ENCODE measurements around the gene TYRO3.
"Not testable (repeated sequence)": the region's sequence is repeated elsewhere in the genome, so short reads cannot be mapped to it uniquely, and the experiment has no call there.

The TYRO3 gene

GRCh38 chr15:41577863-41578735, 19.1 kb downstream of the TYRO3 start:
- no peak for DNase-seq

GRCh38 chr15:41578736-41579383, 19.8 kb downstream of the TYRO3 start:
- no peak for DNase-seq

- peak; percentile 15 for DNase-seq
These were observed 22.1 kb downstream of the TYRO3 start for GRCh38 chr15:41581110-41581509.

- no peak for DNase-seq
These were observed 24.8 kb downstream of the TYRO3 start for GRCh38 chr15:41583795-41584194.

- no peak for DNase-seq
These were observed 25.7 kb downstream of the TYRO3 start for GRCh38 chr15:41584636-41585126.

GRCh38 chr15:41585127-41586047, 26.4 kb downstream of the TYRO3 start:
- peak; percentile 65 for DNase-seq

GRCh38 chr15:41586531-41587282, 27.7 kb downstream of the TYRO3 start:
- DNase-seq, result not testable (repeated sequence)

GRCh38 chr15:41589018-41589417, 30.0 kb downstream of the TYRO3 start:
- DNase-seq, result not testable (repeated sequence)

DNA sequence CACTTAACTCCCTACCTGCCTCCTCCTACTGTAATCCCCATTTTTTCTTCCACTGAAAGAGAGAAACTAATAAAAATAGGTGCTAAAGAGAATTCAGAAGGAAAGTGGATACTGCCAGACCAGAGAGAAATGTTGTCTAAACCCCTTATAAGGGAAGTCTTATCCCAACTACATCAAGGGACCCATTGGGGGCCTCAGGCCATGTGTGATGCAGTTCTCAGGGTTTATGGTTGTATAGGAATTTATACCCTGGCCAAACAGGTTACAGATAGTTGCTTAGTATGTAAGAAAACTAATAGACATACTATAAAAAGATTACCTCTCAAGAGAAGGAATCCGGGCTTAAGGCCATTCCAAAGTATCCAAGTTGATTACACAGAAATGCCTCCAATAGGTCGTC, 30.6 kb downstream of the TYRO3 start:
- DNase-seq, result not testable (repeated sequence)

DNA sequence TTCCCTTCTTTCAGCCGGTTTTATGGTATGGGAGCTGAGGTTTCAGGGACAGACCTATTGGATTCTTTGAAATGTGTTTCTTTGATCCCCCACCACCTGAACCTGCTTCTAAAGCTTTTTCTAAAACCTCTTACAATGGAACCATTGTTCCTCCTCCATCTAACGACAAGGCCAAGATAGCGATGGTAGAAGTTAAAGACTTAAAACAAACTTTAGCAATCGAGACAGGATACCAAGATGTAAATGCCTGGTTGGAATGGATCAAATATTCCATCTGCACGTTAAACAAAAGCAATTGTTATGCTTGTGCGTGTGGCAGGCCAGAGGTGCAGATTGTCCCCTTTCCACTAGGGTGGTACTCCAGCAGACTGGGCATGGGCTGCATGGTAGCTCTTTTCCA, 32.2 kb downstream of the TYRO3 start:
- DNase-seq, result not testable (repeated sequence)

DNA sequence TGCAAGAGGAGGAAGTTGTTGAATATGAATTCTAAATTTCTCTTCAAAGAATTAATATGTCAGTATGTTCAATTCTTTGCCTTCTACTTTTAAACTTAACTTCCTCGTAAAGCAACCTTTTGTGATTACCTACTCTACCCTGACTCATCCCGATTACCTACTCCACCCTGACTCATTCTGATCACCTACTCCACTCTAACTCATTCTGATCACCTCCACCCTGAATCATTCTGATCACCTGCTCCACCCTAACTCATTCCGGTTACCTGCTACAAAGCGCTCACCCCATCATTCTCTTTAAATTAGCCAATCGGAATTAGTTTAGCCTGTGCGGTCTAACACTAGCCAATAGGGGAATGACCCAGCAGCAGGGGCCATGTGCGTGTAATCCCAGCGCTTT, 33.7 kb downstream of the TYRO3 start:
- not testable (repeated sequence) for DNase-seq

GRCh38 chr15:41594801-41595746, 36.1 kb downstream of the TYRO3 start:
- DNase-seq, result no peak

- no peak for DNase-seq
These were observed 38.0 kb downstream of the TYRO3 start for GRCh38 chr15:41596972-41597371.

DNA sequence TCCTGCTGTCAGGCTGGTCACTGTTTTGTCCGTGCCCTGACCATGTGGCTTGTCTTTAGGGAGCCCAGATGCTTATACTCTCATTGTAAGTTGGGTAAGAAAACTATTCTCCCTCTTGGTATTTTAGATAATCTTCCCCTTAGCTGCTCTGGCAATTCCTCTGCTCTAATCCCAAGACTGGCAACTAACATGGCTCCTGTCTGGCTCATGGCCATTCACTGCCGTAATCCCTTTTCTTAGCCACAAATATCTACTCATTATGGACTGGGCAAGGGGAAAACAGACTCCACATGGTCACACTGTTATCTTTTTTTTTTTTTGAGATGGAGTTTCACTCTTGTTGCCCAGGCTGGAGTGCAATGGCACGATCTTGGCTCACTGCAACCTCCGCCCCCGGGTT, 38.8 kb downstream of the TYRO3 start:
- DNase-seq, result no peak

DNA sequence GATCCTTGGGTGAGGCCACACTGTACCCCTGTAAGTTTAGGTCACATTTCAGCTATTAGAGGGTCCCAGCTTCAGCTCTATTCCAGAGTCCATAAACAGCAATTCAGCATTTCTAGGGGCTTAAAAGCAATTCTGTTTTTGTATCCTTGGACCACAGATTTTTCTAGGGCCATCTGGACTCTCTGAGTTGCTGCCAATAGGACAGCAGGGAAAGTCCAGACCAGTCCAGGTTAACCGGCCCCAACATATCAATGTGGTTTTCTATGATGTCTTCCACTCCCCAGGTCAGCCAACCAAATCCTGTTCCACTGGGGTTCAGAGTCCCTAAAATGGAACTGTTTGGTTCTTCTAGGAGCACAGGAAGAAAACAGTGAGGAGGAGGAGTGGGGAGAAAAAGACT, 40.0 kb downstream of the TYRO3 start:
- DNase-seq, result no peak

GRCh38 chr15:41603411-41603935, 44.5 kb downstream of the TYRO3 start:
- DNase-seq, result no peak

DNA sequence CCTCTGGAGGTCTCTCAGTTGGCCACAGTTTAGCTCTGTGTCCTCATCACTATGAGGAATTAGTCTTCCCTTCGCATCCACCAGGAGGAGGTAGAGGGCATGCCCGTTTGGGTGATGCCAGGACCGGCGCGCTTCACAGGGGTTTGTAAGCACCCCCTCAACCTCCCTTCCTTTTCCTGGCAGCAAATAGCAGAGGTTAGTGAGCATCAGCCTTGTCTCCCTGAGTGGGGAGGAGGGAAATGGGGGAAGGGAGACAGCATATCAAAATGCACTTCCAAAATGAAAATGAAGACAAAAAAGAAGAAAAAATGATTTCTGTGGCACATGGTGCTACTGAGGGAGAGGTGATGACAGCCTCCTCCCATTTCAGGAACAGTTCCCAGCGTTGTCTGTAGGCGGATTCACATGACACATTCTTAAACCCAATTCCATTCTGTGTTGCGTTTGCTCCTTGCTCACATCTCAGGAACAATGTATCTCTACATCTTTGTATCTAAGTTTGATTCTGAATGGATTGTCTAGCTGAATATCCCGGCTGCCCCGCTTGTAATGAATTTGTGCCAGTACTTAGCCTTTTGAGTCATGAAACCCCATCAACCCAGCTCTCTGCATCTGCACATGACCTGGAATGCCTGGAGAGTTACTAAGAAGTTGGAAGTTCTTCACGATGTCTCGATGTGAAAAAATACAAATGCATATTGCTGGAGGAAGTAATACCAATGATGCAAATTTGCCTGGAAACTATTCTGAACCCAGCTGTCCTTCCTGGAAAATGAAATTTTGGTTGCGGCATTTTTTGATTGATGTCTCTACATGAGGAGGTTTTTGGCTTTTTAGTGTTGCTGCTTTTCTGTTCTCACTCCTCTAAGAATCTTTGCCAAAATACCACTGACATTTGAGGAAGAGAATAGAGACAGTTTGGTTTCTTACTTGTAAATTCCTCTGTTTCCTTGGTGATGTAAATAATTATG, 45.2 kb downstream of the TYRO3 start:
- DNase-seq, result peak; percentile 64

GRCh38 chr15:41605566-41605965, 46.6 kb downstream of the TYRO3 start:
- DNase-seq, result no peak

- no peak for DNase-seq
These were observed 48.0 kb downstream of the TYRO3 start for GRCh38 chr15:41606997-41607396.

DNA sequence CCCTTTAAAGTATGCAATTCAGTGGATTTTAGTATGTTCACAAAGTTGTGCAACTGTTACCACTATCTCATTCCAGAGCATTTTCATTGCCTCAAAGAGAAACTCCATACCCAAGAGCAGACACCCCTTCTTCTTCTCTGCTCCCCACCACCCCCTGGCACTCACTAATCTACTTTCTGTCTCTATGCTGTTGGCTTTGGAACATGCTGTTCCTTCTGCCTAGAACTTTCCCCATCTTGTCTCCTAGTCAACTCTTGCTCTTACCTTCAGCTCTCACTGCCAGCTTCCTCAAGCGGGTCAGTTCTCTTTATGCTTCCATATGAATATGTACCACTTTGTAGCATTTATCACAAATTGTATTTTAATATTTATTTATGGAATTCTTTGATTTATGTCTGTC, 50.1 kb downstream of the TYRO3 start:
- no peak for DNase-seq

Measured in activated CD4-positive, alpha-beta T cell treated with anti-CD3 and anti-CD28 coated beads for 48 hours (primary cell).